HepG2 (cell line): ENCODE measurements around the gene SERTAD3. TPM values are rescaled to one million over a fixed set of nuclear protein-coding genes. Genes with fewer than 3 reads are reported as not detected.

Experiments
- polyA plus RNA-seq, 8 experiments: library from polyadenylated mRNA; depleted of rRNA in 3 of 8; stranded (reverse) in 7 of 8; unstranded in 1 of 8; fragments of >200 nt; fragmentation: Illumina TruSeq in 4 of 8; extraction: Trizol in 4 of 8; gene quantifications; 2 replicates each; pipeline versions ENCODE4 v1.2.1 to v1.2.3, GENCODE V29; 2011 to 2016; ENCODE audit warnings: low read depth in 4 of 8, missing spikeins in 1 of 8, mixed read lengths in 1 of 8; ENCODE audit not compliant: insufficient read depth in 1 of 8
- small RNA-seq, 3 experiments: library from RNA; depleted of rRNA; stranded (forward); fragments of <200 nt; gene quantifications; one replicate each; pipeline ENCODE3, GENCODE V24; 2012; ENCODE audit warnings: low read depth in 2 of 3, low replicate concordance in 1 of 3; ENCODE audit not compliant: insufficient read length in 3 of 3, insufficient read depth in 2 of 3
- total RNA-seq, 5 experiments: library from RNA; depleted of rRNA; stranded (reverse); fragments of >200 nt; fragmentation: Illumina TruSeq; extraction: Trizol; gene quantifications; 2 replicates each; pipeline ENCODE4 v1.2.3, GENCODE V29; 2016; ENCODE audit warnings: low read depth in 1 of 5

SERTAD3 gene
- total and polyA plus RNA-seq, 2 of the 13 experiments (the other 11 are each of a cell fraction or from before 2014, with no cell fraction given) = 9.6 to 16.9 TPM

Small RNA genes within 50 kb of the gene (small RNA-seq; reads per million reads assigned to genes)
- gene RF00017 = 0 reads per million in 3 experiments

Other genes starting within 250 kb of the SERTAD3 start
- not detected in 2 replicates for gene TTC9B, start 226.0 kb downstream of the SERTAD3 start, total RNA-seq (2016; rRNA removed; fragmentation: Illumina TruSeq; extraction: Trizol)
- gene TTC9B, start 226.0 kb downstream of the SERTAD3 start, polyA plus RNA-seq (2011; rRNA removed) = not detected in 2 replicates
- gene CCNP, start 217.6 kb downstream of the SERTAD3 start, total RNA-seq (2016; rRNA removed; fragmentation: Illumina TruSeq; extraction: Trizol) = 0.66 and 1.1 TPM in 2 replicates
- 1.8 and 2.8 TPM in 2 replicates for gene CCNP, start 217.6 kb downstream of the SERTAD3 start, polyA plus RNA-seq (2011; rRNA removed)
- gene AKT2, start 159.0 kb downstream of the SERTAD3 start, total RNA-seq (2016; rRNA removed; fragmentation: Illumina TruSeq; extraction: Trizol) = 82.1 and 82.7 TPM in 2 replicates
- gene AKT2, start 159.0 kb downstream of the SERTAD3 start, polyA plus RNA-seq (2011; rRNA removed) = 173 and 182 TPM in 2 replicates
- gene C19orf47, start 95.9 kb downstream of the SERTAD3 start, total RNA-seq (2016; rRNA removed; fragmentation: Illumina TruSeq; extraction: Trizol) = 6.8 and 8.1 TPM in 2 replicates
- 10.6 and 11.1 TPM in 2 replicates for gene C19orf47, start 95.9 kb downstream of the SERTAD3 start, polyA plus RNA-seq (2011; rRNA removed)
- 26.8 and 45.7 TPM in 2 replicates for gene PLD3, start 95.6 kb downstream of the SERTAD3 start, total RNA-seq (2016; rRNA removed; fragmentation: Illumina TruSeq; extraction: Trizol)
- 164 and 203 TPM in 2 replicates for gene PLD3, start 95.6 kb downstream of the SERTAD3 start, polyA plus RNA-seq (2011; rRNA removed)
- gene HIPK4, start 54.2 kb downstream of the SERTAD3 start, total RNA-seq (2016; rRNA removed; fragmentation: Illumina TruSeq; extraction: Trizol) = not detected in 2 replicates
- 0.03 TPM in 1 of 2 replicates, not detected in the other for gene HIPK4, start 54.2 kb downstream of the SERTAD3 start, polyA plus RNA-seq (2011; rRNA removed)
- gene PRX, start 31.0 kb downstream of the SERTAD3 start, total RNA-seq (2016; rRNA removed; fragmentation: Illumina TruSeq; extraction: Trizol) = 0.46 and 0.66 TPM in 2 replicates
- gene PRX, start 31.0 kb downstream of the SERTAD3 start, polyA plus RNA-seq (2011; rRNA removed) = 0.66 and 0.99 TPM in 2 replicates
- 4.3 and 4.7 TPM in 2 replicates for gene SERTAD1, start 18.3 kb downstream of the SERTAD3 start, total RNA-seq (2016; rRNA removed; fragmentation: Illumina TruSeq; extraction: Trizol)
- 4.5 and 5.0 TPM in 2 replicates for gene SERTAD1, start 18.3 kb downstream of the SERTAD3 start, polyA plus RNA-seq (2011; rRNA removed)
- gene BLVRB, start 21.4 kb upstream of the SERTAD3 start, total RNA-seq (2016; rRNA removed; fragmentation: Illumina TruSeq; extraction: Trizol) = 25.9 and 32.7 TPM in 2 replicates
- gene BLVRB, start 21.4 kb upstream of the SERTAD3 start, polyA plus RNA-seq (2011; rRNA removed) = 51.4 and 75.9 TPM in 2 replicates
- gene SPTBN4, start 22.7 kb upstream of the SERTAD3 start, total RNA-seq (2016; rRNA removed; fragmentation: Illumina TruSeq; extraction: Trizol) = 0.11 TPM in 1 of 2 replicates, not detected in the other
- 0.08 and 0.11 TPM in 2 replicates for gene SPTBN4, start 22.7 kb upstream of the SERTAD3 start, polyA plus RNA-seq (2011; rRNA removed)
- gene SHKBP1, start 132.5 kb upstream of the SERTAD3 start, total RNA-seq (2016; rRNA removed; fragmentation: Illumina TruSeq; extraction: Trizol) = 13.8 and 16.2 TPM in 2 replicates
- gene SHKBP1, start 132.5 kb upstream of the SERTAD3 start, polyA plus RNA-seq (2011; rRNA removed) = 17.4 and 20.6 TPM in 2 replicates
- 0.45 and 0.86 TPM in 2 replicates for gene LTBP4, start 157.0 kb upstream of the SERTAD3 start, total RNA-seq (2016; rRNA removed; fragmentation: Illumina TruSeq; extraction: Trizol)
- gene LTBP4, start 157.0 kb upstream of the SERTAD3 start, polyA plus RNA-seq (2011; rRNA removed) = 2.2 and 2.3 TPM in 2 replicates
- gene NUMBL, start 246.3 kb upstream of the SERTAD3 start, total RNA-seq (2016; rRNA removed; fragmentation: Illumina TruSeq; extraction: Trizol) = 0.20 and 0.49 TPM in 2 replicates
- gene NUMBL, start 246.3 kb upstream of the SERTAD3 start, polyA plus RNA-seq (2011; rRNA removed) = 2.2 and 2.3 TPM in 2 replicates